IMR-90 (cell line): Measurements from ENCODE around the gene CD70. TPM values are rescaled to one million over a fixed set of nuclear protein-coding genes. Genes with fewer than 3 reads are reported as not detected.

Experiments used
- ATAC-seq: fragments of 200-7000 bp; cut with Tn5 transposase; 2 replicates; pipeline ENCODE4 v1.9.1; 2020; ENCODE audit warnings: low read depth, mild to moderate bottlenecking, moderate library complexity
- BruUV-seq: library from RNA; stranded (reverse); fragments of 400-500 nt; replicated peaks from 2 replicates; lab custom pipeline; 2021; lab: Mats Ljungman, UMichigan
- CTCF ChIA-PET: fragments of 300-600 bp; formaldehyde crosslinking; extraction: SDS; loops from one replicate; lab custom pipeline; 2021; ENCODE audit warnings: antibody characterized with exemption; lab: Yijun Ruan, JAX
- POLR2A ChIA-PET: fragments of 300-600 bp; sonication (Branson Sonifier 250); formaldehyde crosslinking; loops from one replicate; lab custom pipeline; 2022; ENCODE audit warnings: antibody characterized with exemption; ENCODE audit not compliant: unreplicated experiment; lab: Charles Lee
- DNase-seq: peaks from one replicate; pipeline ENCODE4 v3.0.0; 2013
- H2AFZ ChIP-seq: replicated peaks from 2 replicates; pipeline ENCODE3; 2013; ENCODE audit warnings: low read length, mild to moderate bottlenecking; ENCODE audit not compliant: poor library complexity
- H2AK5ac ChIP-seq: 2 replicates; pipeline ENCODE4 v1.6.1; 2013; ENCODE audit warnings: low read depth, low read length, inconsistent platforms
- H2AK9ac ChIP-seq: replicated peaks from 2 replicates; pipeline ENCODE3; 2013; ENCODE audit warnings: mild to moderate bottlenecking, low read depth, low read length, moderate library complexity; ENCODE audit not compliant: poor library complexity
- H2BK120ac ChIP-seq: 2 replicates; pipeline ENCODE4 v1.6.1; 2013; ENCODE audit warnings: low read depth, low read length, inconsistent platforms
- H2BK15ac ChIP-seq: 3 replicates; pipeline ENCODE4 v1.6.1; 2013; ENCODE audit warnings: low read depth, low read length, inconsistent platforms
- H2BK20ac ChIP-seq: 2 replicates; pipeline ENCODE4 v1.6.1; 2013; ENCODE audit warnings: low read depth, mild to moderate bottlenecking, inconsistent platforms, low read length, moderate library complexity
- H2BK5ac ChIP-seq: 2 replicates; pipeline ENCODE4 v1.6.1; 2013; ENCODE audit warnings: mild to moderate bottlenecking, low read depth, low read length, inconsistent platforms; ENCODE audit not compliant: poor library complexity, severe bottlenecking
- H3K14ac ChIP-seq: replicated peaks from 2 replicates; pipeline ENCODE4 v1.6.1; 2013; ENCODE audit warnings: low read depth, low read length, inconsistent platforms
- H3K18ac ChIP-seq: 2 replicates; pipeline ENCODE4 v1.6.1; 2013; ENCODE audit warnings: low read depth, low read length, control low read depth
- H3K23ac ChIP-seq: 2 replicates; pipeline ENCODE4 v1.6.1; 2013; ENCODE audit warnings: low read depth, low read length, inconsistent platforms
- H3K27ac ChIP-seq: 2 replicates; pipeline ENCODE4 v1.5.1; 2013; ENCODE audit warnings: mild to moderate bottlenecking, control low read depth, low read length; ENCODE audit not compliant: insufficient read depth
- H3K27me3 ChIP-seq: 2 replicates; pipeline ENCODE4 v1.6.1; 2013; ENCODE audit warnings: low read length; ENCODE audit not compliant: control insufficient read depth, insufficient read depth
- H3K36me3 ChIP-seq: 2 replicates; pipeline ENCODE4 v1.6.1; 2013; ENCODE audit warnings: low read length, mixed read lengths; ENCODE audit not compliant: control insufficient read depth, insufficient read depth
- H3K4ac ChIP-seq: 2 replicates; pipeline ENCODE4 v1.6.1; 2013; ENCODE audit warnings: low read depth, low read length, inconsistent platforms
- H3K4me1 ChIP-seq: 2 replicates; pipeline ENCODE4 v1.6.1; 2013; ENCODE audit warnings: low read length, mixed read lengths; ENCODE audit not compliant: control insufficient read depth, insufficient read depth
- H3K4me2 ChIP-seq: 2 replicates; pipeline ENCODE4 v1.6.1; 2013; ENCODE audit warnings: low read depth, mild to moderate bottlenecking, control low read depth, low read length, moderate library complexity
- H3K4me3 ChIP-seq: 2 replicates; pipeline ENCODE4 v1.5.1; 2013; ENCODE audit warnings: low read depth, mild to moderate bottlenecking, control low read depth, low read length, moderate library complexity; ENCODE audit not compliant: insufficient read depth
- H3K56ac ChIP-seq: 2 replicates; pipeline ENCODE4 v1.6.1; 2013; ENCODE audit warnings: low read length, inconsistent platforms; ENCODE audit not compliant: insufficient read depth; ENCODE audit errors: extremely low read depth
- H3K79me1 ChIP-seq, 2 experiments: 2 replicates each; pipeline ENCODE4 v1.6.1; 2013; ENCODE audit warnings: low read length in 2 of 2, inconsistent platforms in 1 of 2, low read depth in 1 of 2
- H3K9ac ChIP-seq: 2 replicates; pipeline ENCODE4 v1.6.1; 2013; ENCODE audit warnings: low read depth, low read length, control low read depth
- H3K9me1 ChIP-seq: 2 replicates; pipeline ENCODE4 v1.6.1; 2013; ENCODE audit warnings: low read length, inconsistent platforms; ENCODE audit not compliant: insufficient read depth
- H3K9me3 ChIP-seq: 2 replicates; pipeline ENCODE4 v1.6.1; 2013; ENCODE audit warnings: low read length; ENCODE audit not compliant: control insufficient read depth, insufficient read depth
- H4K20me1 ChIP-seq: 2 replicates; pipeline ENCODE4 v1.6.1; 2013; ENCODE audit warnings: low read length, inconsistent platforms; ENCODE audit not compliant: insufficient read depth
- H4K5ac ChIP-seq: 2 replicates; pipeline ENCODE4 v1.6.1; 2013; ENCODE audit warnings: mild to moderate bottlenecking, low read depth, low read length, control low read depth
- H4K8ac ChIP-seq, 2 experiments: 2 replicates each; pipeline ENCODE4 v1.6.1; 2013; ENCODE audit warnings: low read depth in 2 of 2, low read length in 2 of 2, control low read depth in 1 of 2, inconsistent platforms in 1 of 2
- H4K91ac ChIP-seq: 2 replicates; pipeline ENCODE4 v1.6.1; 2013; ENCODE audit warnings: low read depth, low read length, inconsistent platforms; ENCODE audit not compliant: insufficient read depth
- BHLHE40 ChIP-seq: fragments of 150-350 bp; IDR thresholded peaks from 2 replicates; pipeline ENCODE4 v1.6.1; 2016; ENCODE audit warnings: mild to moderate bottlenecking, low read depth, low read length
- CEBPB ChIP-seq: IDR thresholded peaks from 2 replicates; pipeline ENCODE4 v1.6.1; 2012; ENCODE audit warnings: low read depth, low read length, improper control_type of control experiment
- CHD1 ChIP-seq: IDR thresholded peaks from 2 replicates; pipeline ENCODE4 v1.6.1; 2012; ENCODE audit warnings: low read depth, low read length, improper control_type of control experiment
- CTCF ChIP-seq: conservative IDR thresholded peaks from 2 replicates; pipeline ENCODE4 v1.5.1; 2012; ENCODE audit warnings: mild to moderate bottlenecking, low read depth, low read length, improper control_type of control experiment
- ELK1 ChIP-seq: fragments of 150-350 bp; IDR thresholded peaks from 2 replicates; pipeline ENCODE4 v1.6.1; 2016; ENCODE audit warnings: low read depth, mild to moderate bottlenecking, low read length, moderate library complexity, borderline replicate concordance
- FOS ChIP-seq: fragments of 150-350 bp; IDR thresholded peaks from 2 replicates; pipeline ENCODE4 v1.6.1; 2016; ENCODE audit warnings: low read depth, low read length
- MAZ ChIP-seq: IDR thresholded peaks from 2 replicates; pipeline ENCODE4 v1.6.1; 2012; ENCODE audit warnings: low read depth, mild to moderate bottlenecking, low read length, improper control_type of control experiment, moderate library complexity, borderline replicate concordance
- MXI1 ChIP-seq: IDR thresholded peaks from 2 replicates; pipeline ENCODE4 v1.6.1; 2012; ENCODE audit warnings: low read depth, mild to moderate bottlenecking, low read length, moderate library complexity, borderline replicate concordance
- NFE2L2 ChIP-seq: fragments of 150-350 bp; IDR thresholded peaks from 2 replicates; pipeline ENCODE4 v1.6.1; 2016; ENCODE audit warnings: low read depth, mild to moderate bottlenecking, low read length
- POLR2A ChIP-seq: IDR thresholded peaks from 2 replicates; pipeline ENCODE4 v1.6.1; 2012; ENCODE audit warnings: mild to moderate bottlenecking, low read depth, low read length
- RCOR1 ChIP-seq: IDR thresholded peaks from 2 replicates; pipeline ENCODE4 v1.6.1; 2012; ENCODE audit warnings: mild to moderate bottlenecking, low read length, improper control_type of control experiment; ENCODE audit not compliant: insufficient replicate concordance
- RFX5 ChIP-seq: IDR thresholded peaks from 2 replicates; pipeline ENCODE4 v1.8.0; 2012; ENCODE audit warnings: low read depth, mild to moderate bottlenecking, low read length, moderate library complexity
- USF2 ChIP-seq: fragments of 150-350 bp; IDR thresholded peaks from 2 replicates; pipeline ENCODE4 v1.6.1; 2017; ENCODE audit warnings: mild to moderate bottlenecking, antibody characterized with exemption, low read length, low read depth
- WGBS, 2 experiments: methylation state at CpG; one replicate each; pipeline versions ENCODE4 v1.1.5 to v1.1.7; 2013; ENCODE audit warnings: missing lambda C conversion rate in 2 of 2; ENCODE audit not compliant: insufficient read length in 1 of 2; ENCODE audit errors: extremely low coverage in 2 of 2; 5-methylcytosine and 5-hydroxymethylcytosine counted together
- dilution Hi-C: fragments of 300-500 bp; cut with HindIII; formaldehyde crosslinking; loops from one replicate; pipeline ENCODE4 v1.14.3; 2018; ENCODE audit warnings: low sequenced_read_pairs; ENCODE audit not compliant: unreplicated experiment
- in situ Hi-C: fragments of 300-500 bp; cut with MboI; formaldehyde crosslinking; loops from 3 replicates; pipeline ENCODE4 v1.14.3; 2019; ENCODE audit warnings: low sequenced_read_pairs, inconsistent platforms, mixed read lengths
- intact Hi-C: fragments of 100-400 bp; cut with micrococcal nuclease; formaldehyde crosslinking; loops from 2 replicates; pipeline ENCODE4 v1.10.0; 2022
- polyA plus RNA-seq, 3 experiments: library from polyadenylated mRNA; depleted of rRNA; stranded (reverse); fragments of >200 nt; gene quantifications; 2 replicates each; pipeline ENCODE4 v1.2.3, GENCODE V29; 2012; ENCODE audit warnings: low replicate concordance in 1 of 3
- total RNA-seq: library from RNA; depleted of rRNA; stranded (reverse); fragments of >200 nt; gene quantifications from 2 replicates; pipeline ENCODE4 v1.2.3, GENCODE V29; 2012

CD70 gene
- total and polyA plus RNA-seq, 2 of the 4 experiments (the other 2 are of a cell fraction), result not detected

DNA sequence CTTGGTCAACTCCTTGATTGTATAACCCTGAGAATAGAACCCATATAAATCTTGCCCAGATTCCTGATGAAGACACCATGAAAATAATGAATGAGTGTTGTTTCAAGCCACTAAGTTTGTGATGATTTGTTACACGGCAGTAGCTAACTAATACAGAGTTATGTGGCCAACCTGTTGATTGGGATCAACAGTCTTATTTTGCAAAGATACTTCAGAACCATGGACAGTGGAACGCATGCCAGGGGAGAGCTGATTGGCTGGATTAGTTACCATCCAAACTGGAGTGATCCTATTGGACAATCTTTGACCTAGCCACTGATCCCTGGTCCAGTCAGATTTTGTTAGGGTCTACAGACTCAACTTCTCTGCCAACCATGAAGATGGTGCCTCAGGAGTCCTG lies 26.6 kb downstream of the CD70 start:
- H2BK20ac ChIP-seq, result no peak overlapping the region
- H3K18ac ChIP-seq, result no peak overlapping the region
- H2BK120ac ChIP-seq, result no peak overlapping the region
- TF ChIP-seq MXI1 (no peak), CTCF (no peak), POLR2A (no peak), ELK1 (no peak), RCOR1 (no peak), FOS (no peak), CEBPB (no peak), NFE2L2 (no peak), USF2 (no peak), RFX5 (no peak), CHD1 (no peak), MAZ (no peak), BHLHE40 (no peak)
- H3K4me1 ChIP-seq, result no peaks in the 10 kb centered on the region
- H2AFZ ChIP-seq, result no peak overlapping the region
- BruUV-seq, result no TSS peak
- H2BK15ac ChIP-seq, result no peak overlapping the region
- dilution Hi-C loops, result no loop called here
- H3K79me1 ChIP-seq, result no peaks in the 10 kb centered on the region
- H3K56ac ChIP-seq, result no peak overlapping the region
- POLR2A ChIA-PET, result no interaction called here
- H3K9me1 ChIP-seq, result no peaks in the 10 kb centered on the region
- in situ Hi-C loops, result no loop called here
- no peak overlapping the region for H3K4ac ChIP-seq
- peaks cover 5% of the 10 kb centered on the region; the same call in 1 of the 2 replicates for H3K9me3 ChIP-seq
- H4K91ac ChIP-seq, result no peak overlapping the region
- 60% methylated on average over 1 of the region's 2 CpGs; no CpG with 5 or more reads in 1 of the 2 experiments for WGBS, 2 experiments
- H3K36me3 ChIP-seq, result no peaks in the 10 kb centered on the region
- H3K9ac ChIP-seq, result no peak overlapping the region
- no peak for ATAC-seq
- H2BK5ac ChIP-seq, result no peak overlapping the region
- H3K23ac ChIP-seq, result no peak overlapping the region
- DNase-seq, result no peak
- no peaks in the 10 kb centered on the region for H4K20me1 ChIP-seq
- H3K14ac ChIP-seq, result no peak overlapping the region
- no peaks in the 10 kb centered on the region for H3K27me3 ChIP-seq
- no peak overlapping the region for H4K8ac ChIP-seq
- no peak overlapping the region for H2AK5ac ChIP-seq
- no peak overlapping the region for H3K4me2 ChIP-seq
- no peak overlapping the region for H4K5ac ChIP-seq
- CTCF ChIA-PET, result no interaction called here
- no peak overlapping the region for H3K4me3 ChIP-seq
- H3K27ac ChIP-seq, result no peak overlapping the region
- no peak overlapping the region for H2AK9ac ChIP-seq
- intact Hi-C loops, result no loop called here
